ENCODE results near the gene GLRX. TPM values are rescaled to one million over a fixed set of nuclear protein-coding genes. Genes with fewer than 3 reads are reported as not detected.

GLRX gene
- total and polyA plus RNA-seq, 2 of the 13 experiments (the other 11 are each of a cell fraction or from before 2014, with no cell fraction given) = 63.8 to 499 TPM

GRCh38 chr5:95864944-95865504, 42.5 kb upstream of the GLRX start (continued):
- TF ChIP-seq AKNA (CRISPR knock-in tag; IDR thresholded peaks at IDR 0.05; ENCODE audit: borderline replicate concordance) = no peak
- no peak for TF ChIP-seq ZNF83 (CRISPR knock-in tag; IDR thresholded peaks at IDR 0.05; ENCODE audit: borderline replicate concordance)
- TF ChIP-seq ZBTB26 (CRISPR knock-in tag; IDR thresholded peaks at IDR 0.05; ENCODE audit: borderline replicate concordance) = peak; percentile 92
- no peak; the same call in 1 of the 2 replicates for TF ChIP-seq HIC2 (CRISPR knock-in tag; IDR thresholded peaks at IDR 0.05; ENCODE audit: low read depth)
- no peak for TF ChIP-seq CBX1 (IDR thresholded peaks at IDR 0.05; ENCODE audit: low read depth)
- TF ChIP-seq ZNF672 (CRISPR knock-in tag; IDR thresholded peaks at IDR 0.05) = no peak
- TF ChIP-seq ZNF343 (CRISPR knock-in tag; IDR thresholded peaks at IDR 0.05) = no peak
- no peak for TF ChIP-seq ZNF354B (CRISPR knock-in tag; IDR thresholded peaks at IDR 0.05)
- no peak for TF ChIP-seq ZNF549 (CRISPR knock-in tag; IDR thresholded peaks at IDR 0.05)
- TF ChIP-seq ZNF460 (CRISPR knock-in tag; IDR thresholded peaks at IDR 0.05; ENCODE audit: borderline replicate concordance) = no peak
- 0 out of 2 replicates have a peak, but pooled peaks have one; percentile 55 for TF ChIP-seq TRIM24 (CRISPR knock-in tag; IDR thresholded peaks at IDR 0.05)
- TF ChIP-seq PHF21A (CRISPR knock-in tag; IDR thresholded peaks at IDR 0.05) = peak; percentile 91
- TF ChIP-seq ZBTB37 (CRISPR knock-in tag; IDR thresholded peaks at IDR 0.05) = peak; percentile 42; the same call in 1 of the 2 replicates
- TF ChIP-seq KDM2A (CRISPR knock-in tag; IDR thresholded peaks at IDR 0.05; ENCODE audit: borderline replicate concordance, low read depth) = peak; percentile 49; the same call in 1 of the 2 replicates
- no peak for TF ChIP-seq ZNF75D (CRISPR knock-in tag; IDR thresholded peaks at IDR 0.05; ENCODE audit: borderline replicate concordance)
- no peak for TF ChIP-seq ZNF382 (CRISPR knock-in tag; IDR thresholded peaks at IDR 0.05; ENCODE audit: borderline replicate concordance)
- peak; percentile 68 for TF ChIP-seq THAP11 (CRISPR knock-in tag; IDR thresholded peaks at IDR 0.05)
- TF ChIP-seq ZBTB49 (CRISPR knock-in tag; IDR thresholded peaks at IDR 0.05; ENCODE audit: borderline replicate concordance) = no peak

Data from HepG2 (cell line).